ENCODE measurements around the gene CLSTN2.

DNA sequence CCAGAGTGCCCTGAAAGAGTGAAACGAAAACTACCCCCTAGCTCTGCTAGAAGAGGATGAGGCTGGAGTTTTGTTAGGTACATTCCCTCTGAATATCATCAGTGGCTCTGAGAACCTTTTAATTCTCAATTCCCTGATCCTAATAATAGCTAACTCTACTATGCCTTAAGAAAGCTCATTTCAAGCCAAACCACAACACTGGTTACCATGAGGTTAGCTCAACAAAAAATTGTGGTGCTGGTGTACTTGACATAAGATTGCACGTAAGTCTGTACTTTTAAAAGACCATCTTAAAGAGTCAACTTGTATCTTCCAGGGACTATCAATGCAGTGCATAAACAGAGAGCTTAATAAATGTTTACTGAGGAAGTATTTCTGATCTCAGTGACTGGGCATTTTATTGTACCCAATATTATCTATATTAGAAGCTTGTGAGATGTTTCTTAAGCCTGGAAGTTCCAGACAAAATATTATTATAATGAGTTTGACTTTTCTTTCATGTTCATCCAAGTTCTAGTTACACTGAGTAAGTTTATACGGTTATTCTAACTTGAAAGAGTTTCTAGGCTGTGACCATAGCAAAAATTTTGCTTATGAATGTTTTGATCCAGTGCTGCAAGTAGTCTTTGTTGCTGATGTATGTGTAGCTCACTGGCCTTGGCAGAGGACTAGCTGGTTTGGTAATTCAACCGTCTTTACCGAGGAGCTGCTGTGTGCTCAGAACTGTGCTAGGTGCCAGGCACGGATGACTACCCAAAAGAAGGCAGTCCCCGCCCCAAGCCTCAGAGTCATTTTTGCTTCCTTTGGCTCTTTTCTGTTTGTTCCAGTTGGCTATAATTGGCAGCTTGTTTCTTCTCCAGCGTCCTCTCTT is 408.5 kb downstream of the CLSTN2 start:
- no peak for TF ChIP-seq POLR2AphosphoS5 (IDR thresholded peaks at IDR 0.05; ENCODE audit: low read depth, low read length)
- TF ChIP-seq POLR2A (IDR thresholded peaks at IDR 0.05; ENCODE audit: low read depth, low read length) = no peak
- TF ChIP-seq TAF1 (IDR thresholded peaks at IDR 0.05; ENCODE audit: low read depth, low read length) = no peak
